ENCODE measurements around the gene STRN4. TPM values are rescaled to one million over a fixed set of nuclear protein-coding genes. Genes with fewer than 3 reads are reported as not detected.
A peak's percentile ranks its signal among the peaks of the same experiment; 100 is the strongest.

STRN4 gene
- total RNA-seq, 3 donors from 2014 or later (not counting 1 experiment from before 2014, with no cell fraction given) = 125 to 152 (median 125) TPM

DNA sequence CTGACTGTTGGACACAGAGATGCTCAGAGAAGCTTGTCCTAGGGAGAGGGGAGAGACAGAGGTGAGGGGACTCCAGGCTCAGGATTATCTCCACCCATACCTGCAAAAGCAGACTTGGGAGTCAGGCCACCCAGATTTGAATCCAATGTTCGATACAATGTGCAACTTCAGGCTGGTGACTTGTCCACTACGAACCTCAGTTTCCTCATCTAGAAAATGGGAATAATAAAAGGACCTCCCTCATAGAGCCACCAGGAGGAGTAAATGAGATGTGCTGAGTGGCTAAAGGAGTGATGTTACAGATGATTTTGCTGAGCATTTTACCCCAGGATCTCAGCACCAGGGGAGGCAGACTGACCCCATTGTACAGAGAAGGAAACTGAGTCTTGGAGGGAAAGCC, 54.3 kb downstream of the STRN4 start:
- Histone ChIP-seq H3K27ac (ENCODE audit: low read length) (no peak overlapping the region), H3K9me3 (ENCODE audit: control insufficient read depth, insufficient read depth, low read length) (no peaks in the 10 kb centered on the region), H3K27me3 (ENCODE audit: control insufficient read depth, insufficient read depth, low read length) (no peaks in the 10 kb centered on the region), H3K36me3 (ENCODE audit: control insufficient read depth, insufficient read depth, low read length) (peaks cover 91% of the 10 kb centered on the region), H3K4me3 (ENCODE audit: low read length) (no peak overlapping the region), H3K4me1 (ENCODE audit: control insufficient read depth, insufficient read depth, low read length) (no peaks in the 10 kb centered on the region)
- Mint-ChIP-seq H3K27ac (peak overlapping the region in 1 of 2 donors; percentile 52), H3K9me3 (no peaks in the 10 kb centered on the region), H3K4me1 (peaks cover 0 to 5% of the 10 kb centered on the region in 2 donors), H3K36me3 (peaks cover 30% of the 10 kb centered on the region), H3K4me3 (no peak overlapping the region), H3K27me3 (ENCODE audit: low read depth in 2 of 2) (no peaks in the 10 kb centered on the region)
- intact Hi-C loops (cut with micrococcal nuclease) = no loop called here
- ATAC-seq (no peak), DNase-seq (no peak)
- 100% methylated on average over 2 of the region's 2 CpGs for WGBS (ENCODE audit: insufficient coverage)
- TF ChIP-seq, protein P1, sequence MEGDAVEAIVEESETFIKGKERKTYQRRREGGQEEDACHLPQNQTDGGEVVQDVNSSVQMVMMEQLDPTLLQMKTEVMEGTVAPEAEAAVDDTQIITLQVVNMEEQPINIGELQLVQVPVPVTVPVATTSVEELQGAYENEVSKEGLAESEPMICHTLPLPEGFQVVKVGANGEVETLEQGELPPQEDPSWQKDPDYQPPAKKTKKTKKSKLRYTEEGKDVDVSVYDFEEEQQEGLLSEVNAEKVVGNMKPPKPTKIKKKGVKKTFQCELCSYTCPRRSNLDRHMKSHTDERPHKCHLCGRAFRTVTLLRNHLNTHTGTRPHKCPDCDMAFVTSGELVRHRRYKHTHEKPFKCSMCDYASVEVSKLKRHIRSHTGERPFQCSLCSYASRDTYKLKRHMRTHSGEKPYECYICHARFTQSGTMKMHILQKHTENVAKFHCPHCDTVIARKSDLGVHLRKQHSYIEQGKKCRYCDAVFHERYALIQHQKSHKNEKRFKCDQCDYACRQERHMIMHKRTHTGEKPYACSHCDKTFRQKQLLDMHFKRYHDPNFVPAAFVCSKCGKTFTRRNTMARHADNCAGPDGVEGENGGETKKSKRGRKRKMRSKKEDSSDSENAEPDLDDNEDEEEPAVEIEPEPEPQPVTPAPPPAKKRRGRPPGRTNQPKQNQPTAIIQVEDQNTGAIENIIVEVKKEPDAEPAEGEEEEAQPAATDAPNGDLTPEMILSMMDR (IDR thresholded peaks at IDR 0.05) = no peak

DNA sequence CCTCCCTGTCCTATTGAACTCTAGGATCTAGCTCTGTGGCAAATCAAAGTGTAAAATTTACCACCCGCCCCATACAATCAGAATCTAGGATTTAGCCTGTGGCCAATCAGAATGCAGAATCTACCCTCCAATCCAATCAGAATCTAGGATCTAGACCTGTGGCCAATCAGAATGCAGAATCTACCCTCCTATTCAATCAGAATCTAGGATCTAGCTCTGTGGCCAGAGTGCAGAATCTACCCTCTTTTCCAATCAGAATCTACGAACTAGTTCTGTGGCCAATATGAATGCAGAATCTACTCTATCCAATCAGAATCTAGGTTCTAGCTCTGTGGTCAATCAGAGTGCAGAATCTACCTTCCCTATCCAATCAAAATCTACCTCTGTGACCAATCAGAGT, 55.1 kb downstream of the STRN4 start:
- Mint-ChIP-seq H3K4me1 (peaks cover 0 to 5% of the 10 kb centered on the region in 2 donors), H3K27me3 (ENCODE audit: low read depth in 2 of 2) (no peaks in the 10 kb centered on the region), H3K9me3 (no peaks in the 10 kb centered on the region), H3K36me3 (peaks cover 26% of the 10 kb centered on the region), H3K27ac (peak overlapping the region; percentile 26 to 52), H3K4me3 (no peak overlapping the region)
- intact Hi-C loops (cut with micrococcal nuclease) = no loop called here
- peaks cover 88% of the 10 kb centered on the region for H3K36me3 ChIP-seq (ENCODE audit: control insufficient read depth, insufficient read depth, low read length)
- no peak for DNase-seq
- H3K9me3 ChIP-seq (ENCODE audit: control insufficient read depth, insufficient read depth, low read length) = no peaks in the 10 kb centered on the region
- no peak for ATAC-seq
- H3K4me3 ChIP-seq (ENCODE audit: low read length) = no peak overlapping the region
- no peaks in the 10 kb centered on the region for H3K27me3 ChIP-seq (ENCODE audit: control insufficient read depth, insufficient read depth, low read length)
- no peaks in the 10 kb centered on the region for H3K4me1 ChIP-seq (ENCODE audit: control insufficient read depth, insufficient read depth, low read length)
- TF ChIP-seq, protein P1 (IDR thresholded peaks at IDR 0.05) = no peak
- WGBS (ENCODE audit: insufficient coverage) = 45% methylated on average over 2 of the region's 2 CpGs
- H3K27ac ChIP-seq (ENCODE audit: low read length) = no peak overlapping the region

DNA sequence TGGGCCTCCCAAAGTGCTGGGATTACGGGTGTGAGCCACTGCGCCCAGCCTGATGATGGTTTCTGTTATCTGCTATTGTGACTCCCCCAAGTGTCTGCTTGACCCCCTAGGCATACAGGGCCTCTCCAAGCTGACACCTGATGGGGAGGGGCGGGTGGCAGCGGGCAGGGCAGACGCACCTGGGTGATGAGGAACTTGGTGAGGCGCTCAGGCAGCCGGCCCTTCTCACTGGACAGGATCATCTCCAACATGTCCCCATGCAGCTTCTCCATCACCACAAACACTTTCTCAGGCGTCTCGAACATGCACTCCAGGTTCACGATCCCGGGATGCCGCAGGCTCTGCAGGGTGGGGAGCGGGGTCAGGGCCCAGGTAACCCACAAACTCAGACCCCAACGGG, 56.9 kb downstream of the STRN4 start:
- Histone ChIP-seq H3K4me1 (ENCODE audit: control insufficient read depth, insufficient read depth, low read length) (no peaks in the 10 kb centered on the region), H3K36me3 (ENCODE audit: control insufficient read depth, insufficient read depth, low read length) (peaks cover 87% of the 10 kb centered on the region), H3K9me3 (ENCODE audit: control insufficient read depth, insufficient read depth, low read length) (no peaks in the 10 kb centered on the region), H3K4me3 (ENCODE audit: low read length) (no peak overlapping the region), H3K27ac (ENCODE audit: low read length) (no peak overlapping the region), H3K27me3 (ENCODE audit: control insufficient read depth, insufficient read depth, low read length) (no peaks in the 10 kb centered on the region)
- no peak for DNase-seq
- intact Hi-C loops (cut with micrococcal nuclease) = no loop called here
- H3K4me1 Mint-ChIP-seq = peaks cover 4 to 5% of the 10 kb centered on the region in 2 donors
- H3K36me3 Mint-ChIP-seq = peaks cover 16% of the 10 kb centered on the region
- H3K4me3 Mint-ChIP-seq = no peak overlapping the region
- ATAC-seq = no peak
- TF ChIP-seq, protein P1 (IDR thresholded peaks at IDR 0.05) = no peak
- WGBS (ENCODE audit: insufficient coverage) = 96% methylated on average over 14 of the region's 14 CpGs
- H3K9me3 Mint-ChIP-seq = no peaks in the 10 kb centered on the region
- H3K27me3 Mint-ChIP-seq (ENCODE audit: low read depth in 2 of 2) = no peaks in the 10 kb centered on the region
- no peak overlapping the region for H3K27ac Mint-ChIP-seq

DNA sequence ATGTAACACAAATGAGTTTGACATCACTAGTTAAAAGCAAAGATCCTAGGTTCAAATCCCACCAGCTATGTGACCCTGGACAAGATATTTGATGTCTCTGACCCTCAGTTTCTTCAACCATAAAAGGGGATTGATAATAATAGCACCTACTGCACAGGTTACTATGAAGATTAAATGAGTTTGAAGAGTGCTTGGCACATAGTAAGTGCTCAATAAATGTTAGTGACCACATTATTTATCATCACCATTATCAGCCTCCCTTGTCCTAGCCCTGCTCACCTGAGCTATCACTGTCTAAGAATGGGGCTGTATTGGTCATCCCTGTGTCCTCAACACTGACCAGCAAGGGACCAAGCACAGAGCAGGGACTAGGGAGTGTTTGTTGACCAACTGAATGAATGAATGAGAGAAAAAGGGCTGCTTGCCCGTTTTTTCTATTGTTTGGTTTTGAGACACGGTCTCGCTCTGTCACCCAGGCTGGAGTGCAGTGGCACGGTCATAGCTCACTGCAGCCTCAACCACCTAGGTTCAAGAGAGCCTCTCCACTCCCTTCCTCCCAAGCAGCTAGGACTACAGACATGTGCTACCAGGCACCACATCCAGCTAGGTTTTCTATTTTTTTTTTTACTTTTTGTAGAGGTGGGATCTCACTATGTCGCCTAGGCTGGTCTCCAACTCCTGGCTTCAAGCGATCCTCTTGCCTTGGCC, 58.7 kb downstream of the STRN4 start:
- Histone ChIP-seq H3K36me3 (ENCODE audit: control insufficient read depth, insufficient read depth, low read length) (peaks cover 84% of the 10 kb centered on the region), H3K4me1 (ENCODE audit: control insufficient read depth, insufficient read depth, low read length) (no peaks in the 10 kb centered on the region), H3K4me3 (ENCODE audit: low read length) (no peak overlapping the region), H3K27me3 (ENCODE audit: control insufficient read depth, insufficient read depth, low read length) (no peaks in the 10 kb centered on the region), H3K9me3 (ENCODE audit: control insufficient read depth, insufficient read depth, low read length) (no peaks in the 10 kb centered on the region), H3K27ac (ENCODE audit: low read length) (no peak overlapping the region)
- TF ChIP-seq, protein P1 (IDR thresholded peaks at IDR 0.05) = no peak
- Mint-ChIP-seq H3K4me3 (no peak overlapping the region), H3K27me3 (ENCODE audit: low read depth in 2 of 2) (no peaks in the 10 kb centered on the region), H3K27ac (no peak overlapping the region), H3K9me3 (no peaks in the 10 kb centered on the region), H3K36me3 (peaks cover 16% of the 10 kb centered on the region), H3K4me1 (peaks cover 4 to 5% of the 10 kb centered on the region in 2 donors)
- no peak for ATAC-seq
- no peak for DNase-seq
- 94% methylated on average over 6 of the region's 6 CpGs for WGBS (ENCODE audit: insufficient coverage)
- intact Hi-C loops (cut with micrococcal nuclease) = no loop called here

Data from natural killer cell (primary cell).